ENCODE measurements around the gene PRDM11. TPM values are rescaled to one million over a fixed set of nuclear protein-coding genes. Genes with fewer than 3 reads are reported as not detected.

The PRDM11 gene
- total and polyA plus RNA-seq, 10 of the 15 experiments (the other 5 are each of a cell fraction or from before 2014, with no cell fraction given), result 0.03 to 2.4 (median 0.53) TPM

GRCh38 chr11:45181193-45181888 is 34.9 kb downstream of the PRDM11 start:
- ChIA-PET RAD21 (ENCODE audit: unreplicated experiment) (no interaction called here), CTCF (no interaction called here), POLR2A (no interaction called here), SMC1A (ENCODE audit: uncharacterized antibody, unreplicated experiment) (no interaction called here)
- Histone ChIP-seq H3K27me3 (replicated peaks in 1 of 2; ENCODE audit: control insufficient read depth in 2 of 2, insufficient read depth in 2 of 2, low read length in 1 of 2) (peaks cover 1 to 6% of the 10 kb centered on the region in 2 experiments; a peak in 2 of 4 replicates), H3K36me3 (ENCODE audit: control insufficient read depth in 2 of 2, insufficient read depth in 2 of 2, low read length in 1 of 2) (no peaks in the 10 kb centered on the region), H3K4me2 (ENCODE audit: control insufficient read depth, insufficient read depth) (no peak overlapping the region), H2AFZ (ENCODE audit: control insufficient read depth, low read depth, low read length) (no peak overlapping the region), H3K79me2 (ENCODE audit: control insufficient read depth, insufficient read depth, low read length) (no peaks in the 10 kb centered on the region), H3K9ac (ENCODE audit: control insufficient read depth, insufficient read depth, low read length) (no peak overlapping the region), H3K4me3 (no peak overlapping the region), H3K4me1 (ENCODE audit: control insufficient read depth, insufficient read depth, low read length) (peaks cover 6% of the 10 kb centered on the region), H3K9me3 (replicated peaks; ENCODE audit: control insufficient read depth, insufficient read depth, low read length) (no peaks in the 10 kb centered on the region), H3K27ac (ENCODE audit: control insufficient read depth, insufficient read depth) (no peak overlapping the region), H4K20me1 (ENCODE audit: control insufficient read depth, insufficient read depth) (peaks cover 5% of the 10 kb centered on the region; the same call in 1 of the 2 replicates)
- 44% methylated on average over 23 of the region's 25 CpGs for WGBS (ENCODE audit: insufficient coverage, insufficient replicate concordance, low lambda C conversion rate, missing lambda C conversion rate)
- FAIRE-seq, result no peak
- no peak for TF ChIP-seq EP300 (IDR thresholded peaks at IDR 0.05; ENCODE audit: borderline replicate concordance in 1 of 2, control insufficient read depth in 1 of 2, low read depth in 2 of 2, low read length in 2 of 2)
- TF ChIP-seq SP1 (IDR thresholded peaks at IDR 0.05; ENCODE audit: low read depth, low read length), result no peak
- no peak for TF ChIP-seq RUNX3 (IDR thresholded peaks at IDR 0.05; ENCODE audit: low read length)
- TF ChIP-seq MXI1 (IDR thresholded peaks at IDR 0.05; ENCODE audit: low read depth, low read length), result no peak
- TF ChIP-seq RB1 (IDR thresholded peaks at IDR 0.05; ENCODE audit: borderline replicate concordance), result no peak
- no peak for TF ChIP-seq BMI1 (IDR thresholded peaks at IDR 0.05; ENCODE audit: borderline replicate concordance)
- no peak for TF ChIP-seq EZH2 (IDR thresholded peaks at IDR 0.05; ENCODE audit: borderline replicate concordance, control insufficient read depth, low read depth, low read length)
- no peak for TF ChIP-seq ATF2 (IDR thresholded peaks at IDR 0.05; ENCODE audit: low read length)
- no peak for TF ChIP-seq JUND (IDR thresholded peaks at IDR 0.05; ENCODE audit: low read depth, low read length)
- intact Hi-C loops (cut with micrococcal nuclease; ENCODE audit: unreplicated experiment), result no loop called here
- ATAC-seq, result no peak
- BruUV-seq (replicated peaks), result no TSS peak
- in situ Hi-C loops (cut with MboI), result no loop called here
- DNase-seq (ENCODE audit: low read depth, low spot score), result no peak
